Measurements from ENCODE around the gene RPL4. TPM values are rescaled to one million over a fixed set of nuclear protein-coding genes. Genes with fewer than 3 reads are reported as not detected.

Gene RPL4
- polyA plus RNA-seq, 1 donor from 2014 or later = 3,693 TPM

- peak within 1 kb of the TSS; percentile 65 for H2AFZ ChIP-seq (ENCODE audit: low read depth, low read length)
Observed at GRCh38 chr15:66497502-66498455, 6.9 kb downstream of the RPL4 start, which contains the start of gene SNAPC5. TSS of gene SNAPC5 (minus strand) at chr15:66497762. CDS start at chr15:66497731, 31 bp downstream.

More at GRCh38 chr15:66497502-66498455, 6.9 kb downstream of the RPL4 start, which contains the start of gene SNAPC5:
- Histone ChIP-seq H3K79me2 (replicated peaks; ENCODE audit: insufficient read depth, low read length) (peaks cover 13% of the 10 kb centered on the region), H3K9me3 (ENCODE audit: low read length) (no peaks in the 10 kb centered on the region), H3K4me3 (ENCODE audit: low read length) (peak within 1 kb of the TSS; percentile 78), H4K20me1 (ENCODE audit: insufficient read depth) (no peaks in the 10 kb centered on the region), H3K36me3 (ENCODE audit: insufficient read depth, low read length) (peaks cover 6% of the 10 kb centered on the region), H3K4me2 (ENCODE audit: low read length) (peak within 1 kb of the TSS; percentile 74), H3K9me2 (ENCODE audit: insufficient read depth, low read length) (no peaks in the 10 kb centered on the region), H3K27ac (ENCODE audit: low read length) (peak within 1 kb of the TSS; percentile 66), H3K9ac (ENCODE audit: low read length) (peak within 1 kb of the TSS; percentile 71), H3K27me3 (ENCODE audit: insufficient read depth, low read depth, low read length) (no peaks in the 10 kb centered on the region), H3F3A (ENCODE audit: insufficient read depth, low read length, poor library complexity, severe bottlenecking) (peaks cover 3% of the 10 kb centered on the region)
- TF ChIP-seq TAF1 (IDR thresholded peaks at IDR 0.05; ENCODE audit: low read depth) (peak; percentile 31), SMC3 (conservative IDR thresholded peaks at IDR 0.05; ENCODE audit: poor library complexity) (peak; percentile 92), REST (IDR thresholded peaks at IDR 0.05; ENCODE audit: borderline replicate concordance) (peak; percentile 27), RAD21 (conservative IDR thresholded peaks at IDR 0.05) (peak; percentile 78), POLR2AphosphoS5 (IDR thresholded peaks at IDR 0.05) (peak; percentile 81), EZH2 (IDR thresholded peaks at IDR 0.05; ENCODE audit: borderline replicate concordance, insufficient read depth, low read length, poor library complexity, severe bottlenecking) (no peak), EP300 (conservative IDR thresholded peaks at IDR 0.05; ENCODE audit: poor library complexity, severe bottlenecking) (peak; percentile 47), MXI1 (conservative IDR thresholded peaks at IDR 0.05; ENCODE audit: poor library complexity, severe bottlenecking) (peak; percentile 99)
- TF ChIP-seq, protein P1, sequence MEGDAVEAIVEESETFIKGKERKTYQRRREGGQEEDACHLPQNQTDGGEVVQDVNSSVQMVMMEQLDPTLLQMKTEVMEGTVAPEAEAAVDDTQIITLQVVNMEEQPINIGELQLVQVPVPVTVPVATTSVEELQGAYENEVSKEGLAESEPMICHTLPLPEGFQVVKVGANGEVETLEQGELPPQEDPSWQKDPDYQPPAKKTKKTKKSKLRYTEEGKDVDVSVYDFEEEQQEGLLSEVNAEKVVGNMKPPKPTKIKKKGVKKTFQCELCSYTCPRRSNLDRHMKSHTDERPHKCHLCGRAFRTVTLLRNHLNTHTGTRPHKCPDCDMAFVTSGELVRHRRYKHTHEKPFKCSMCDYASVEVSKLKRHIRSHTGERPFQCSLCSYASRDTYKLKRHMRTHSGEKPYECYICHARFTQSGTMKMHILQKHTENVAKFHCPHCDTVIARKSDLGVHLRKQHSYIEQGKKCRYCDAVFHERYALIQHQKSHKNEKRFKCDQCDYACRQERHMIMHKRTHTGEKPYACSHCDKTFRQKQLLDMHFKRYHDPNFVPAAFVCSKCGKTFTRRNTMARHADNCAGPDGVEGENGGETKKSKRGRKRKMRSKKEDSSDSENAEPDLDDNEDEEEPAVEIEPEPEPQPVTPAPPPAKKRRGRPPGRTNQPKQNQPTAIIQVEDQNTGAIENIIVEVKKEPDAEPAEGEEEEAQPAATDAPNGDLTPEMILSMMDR (IDR thresholded peaks at IDR 0.05; ENCODE audit: poor library complexity, severe bottlenecking) = peak; percentile 99

Measured in neural cell (in vitro differentiated cells).